Measurements from ENCODE around the gene PALD1. TPM values are rescaled to one million over a fixed set of nuclear protein-coding genes. Genes with fewer than 3 reads are reported as not detected.

The PALD1 gene
- total RNA-seq, 6 donors from 2014 or later = 8.9 to 25.4 (median 13.4) TPM

DNA sequence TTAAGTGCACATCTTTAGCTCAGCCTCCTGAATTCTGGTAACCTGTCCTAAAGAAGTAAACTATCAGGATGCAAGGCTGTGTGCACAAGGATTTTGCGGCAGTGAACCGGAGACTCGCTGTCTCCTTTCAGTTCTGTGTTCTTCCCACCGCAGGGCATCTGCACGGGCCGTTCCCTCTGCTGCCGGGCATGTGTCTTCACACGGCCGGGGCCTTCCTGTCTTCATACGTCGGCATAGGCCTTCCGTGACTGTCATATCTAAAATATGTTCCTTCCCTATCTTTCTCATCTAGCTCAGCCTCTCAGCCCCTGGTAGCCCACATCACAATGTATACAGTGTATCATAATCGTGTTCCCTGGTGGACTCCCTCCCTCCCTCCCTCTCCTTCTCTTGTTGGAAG is 16.4 kb downstream of the PALD1 start:
- peaks cover 67 to 85% (median 80%) of the 10 kb centered on the region in 4 donors for H3K4me1 ChIP-seq
- peak overlapping the region in 1 of 4 donors; percentile 21 for H3K4me3 ChIP-seq
- no peaks in the 10 kb centered on the region for H3K27me3 ChIP-seq
- H3K9me3 ChIP-seq = no peaks in the 10 kb centered on the region
- WGBS, 2 donors = 34 to 35% methylated on average over 13 of the region's 13 CpGs
- no peaks in the 10 kb centered on the region for H3K36me3 ChIP-seq
- ATAC-seq (ENCODE audit: low FRiP score in 2 of 2) (peak in 1 of 2 donors; percentile 50), DNase-seq (peak; percentile 45 to 57)
- peak overlapping the region; percentile 75 to 90 (median 81) for H3K27ac ChIP-seq
- TF ChIP-seq POLR2AphosphoS5 (IDR thresholded peaks at IDR 0.05) (peak; percentile 46 to 81), EP300 (IDR thresholded peaks at IDR 0.05) (peak; percentile 58 to 99 (median 82)), POLR2A (IDR thresholded peaks at IDR 0.05) (no peak), CTCF (IDR thresholded peaks at IDR 0.05) (no peak)

GRCh38 chr10:70495691-70496261 is 17.2 kb downstream of the PALD1 start:
- H3K27ac ChIP-seq = peak overlapping the region; percentile 75 to 90 (median 81)
- DNase-seq (no peak), ATAC-seq (ENCODE audit: low FRiP score in 2 of 2) (no peak)
- no peak overlapping the region for H3K4me3 ChIP-seq
- H3K9me3 ChIP-seq = no peaks in the 10 kb centered on the region
- no peaks in the 10 kb centered on the region for H3K27me3 ChIP-seq
- WGBS, 2 donors = 81 to 90% methylated on average over 4 of the region's 4 CpGs
- TF ChIP-seq CTCF (IDR thresholded peaks at IDR 0.05) (no peak), EP300 (IDR thresholded peaks at IDR 0.05) (no peak)
- no peaks in the 10 kb centered on the region for H3K36me3 ChIP-seq
- H3K4me1 ChIP-seq = peaks cover 75 to 89% (median 85%) of the 10 kb centered on the region in 4 donors

GRCh38 chr10:70496341-70497119 is 18.0 kb downstream of the PALD1 start:
- TF ChIP-seq POLR2AphosphoS5 (IDR thresholded peaks at IDR 0.05) (no peak), EP300 (IDR thresholded peaks at IDR 0.05) (no peak), CTCF (IDR thresholded peaks at IDR 0.05) (no peak), POLR2A (IDR thresholded peaks at IDR 0.05) (no peak)
- Histone ChIP-seq H3K36me3 (no peaks in the 10 kb centered on the region), H3K9me3 (no peaks in the 10 kb centered on the region), H3K4me1 (peaks cover 75 to 89% (median 85%) of the 10 kb centered on the region in 4 donors), H3K27me3 (no peaks in the 10 kb centered on the region), H3K4me3 (no peak overlapping the region), H3K27ac (peak overlapping the region; percentile 35 to 90 (median 81))
- DNase-seq = no peak
- no peak for ATAC-seq (ENCODE audit: low FRiP score in 2 of 2)
- WGBS, 2 donors = 85 to 86% methylated on average over 13 of the region's 13 CpGs

GRCh38 chr10:70497120-70497545 is 18.6 kb downstream of the PALD1 start:
- DNase-seq (peak in 1 of 2 donors; percentile 50), ATAC-seq (ENCODE audit: low FRiP score in 2 of 2) (no peak)
- TF ChIP-seq POLR2AphosphoS5 (IDR thresholded peaks at IDR 0.05) = no peak
- TF ChIP-seq EP300 (IDR thresholded peaks at IDR 0.05) = no peak
- TF ChIP-seq POLR2A (IDR thresholded peaks at IDR 0.05) = no peak
- no peak for TF ChIP-seq CTCF (IDR thresholded peaks at IDR 0.05)
- Histone ChIP-seq H3K4me3 (no peak overlapping the region), H3K9me3 (no peaks in the 10 kb centered on the region), H3K27me3 (no peaks in the 10 kb centered on the region), H3K4me1 (peaks cover 70 to 90% (median 81%) of the 10 kb centered on the region in 4 donors), H3K36me3 (no peaks in the 10 kb centered on the region), H3K27ac (peak overlapping the region in 3 of 4 donors; percentile 35 to 90 (median 81))
- WGBS, 2 donors = 81 to 89% methylated on average over 7 to 13 of the region's 13 CpGs

Data from upper lobe of left lung (tissue), 6 donors.